HFF-Myc (cell line): ENCODE data around the gene SLC2A9.

ENCODE experiments used
- DNase-seq: peaks from one replicate; pipeline ENCODE4 v3.0.0-alpha.2; 2011; ENCODE audit warnings: low read depth; ENCODE audit errors: extremely low read depth
- H3K4me3 ChIP-seq: replicated peaks from 2 replicates; pipeline ENCODE4 v1.5.1; 2011; ENCODE audit warnings: low read depth, mild to moderate bottlenecking, control low read depth, low read length
- CTCF ChIP-seq: IDR thresholded peaks from 2 replicates; pipeline ENCODE4 v1.5.1; 2012; ENCODE audit warnings: mild to moderate bottlenecking, low read depth, low read length, control low read depth; ENCODE audit errors: missing control alignments

The SLC2A9 gene

DNA sequence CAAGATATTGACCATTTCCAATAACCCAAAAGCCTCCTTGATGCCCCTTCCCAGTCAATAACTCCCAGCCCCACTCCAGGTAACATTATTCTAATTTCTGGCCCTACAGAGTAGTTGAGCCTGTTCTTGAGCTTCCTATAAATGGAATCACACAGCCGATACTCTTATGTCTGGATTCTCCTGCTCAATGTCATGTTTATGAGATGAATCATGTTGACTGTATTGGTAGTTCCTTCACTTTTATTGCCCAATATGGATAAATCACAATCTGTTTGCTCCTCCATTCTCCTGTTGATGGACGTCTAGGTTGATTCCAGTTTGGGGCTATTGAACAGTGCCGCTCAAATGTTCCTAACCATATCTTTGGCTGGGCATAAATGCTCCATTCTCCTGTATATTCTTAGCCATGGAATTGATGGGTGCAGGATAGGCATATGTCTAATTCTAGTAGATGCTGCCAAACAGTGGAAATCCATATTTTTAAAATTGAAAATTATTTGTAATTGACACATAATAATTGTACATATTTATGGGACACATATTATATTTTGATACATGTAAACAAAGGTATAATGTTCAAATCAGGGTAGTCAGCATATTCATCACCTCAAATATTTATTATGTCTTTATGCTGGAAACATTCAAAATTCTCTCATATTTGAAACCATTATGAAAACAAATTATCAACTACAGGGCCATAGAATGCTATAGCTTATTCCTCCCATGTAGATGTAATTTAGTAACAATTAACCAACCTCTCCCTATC is 40.5 kb upstream of the SLC2A9 start:
- H3K4me3 ChIP-seq: no peak overlapping the region
- no peak for DNase-seq
- no peak for TF ChIP-seq CTCF

DNA sequence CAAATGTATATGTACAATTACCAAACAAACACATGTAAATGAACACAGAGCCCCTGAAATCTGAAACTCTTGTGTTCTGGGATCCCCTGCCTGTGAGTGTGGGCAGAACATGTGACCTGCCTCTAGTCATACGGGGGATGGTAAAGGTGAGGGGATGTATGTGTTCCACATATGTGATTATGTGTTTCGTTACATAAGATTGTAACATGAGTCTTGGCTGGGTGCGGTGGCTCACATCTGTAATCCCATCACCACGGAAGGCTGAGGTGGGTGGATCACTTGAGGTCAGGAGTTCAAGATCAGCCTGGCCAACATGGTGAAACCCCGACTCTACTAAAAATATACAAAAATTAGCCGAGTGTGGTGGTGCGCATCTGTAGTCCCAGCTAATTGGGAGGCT is 37.1 kb upstream of the SLC2A9 start:
- no peak for DNase-seq
- no peak overlapping the region for H3K4me3 ChIP-seq
- no peak for TF ChIP-seq CTCF

- TF ChIP-seq CTCF: no peak
- H3K4me3 ChIP-seq: no peak overlapping the region
- no peak for DNase-seq
Observed at GRCh38 chr4:10057023-10057395, 35.7 kb upstream of the SLC2A9 start.

DNA sequence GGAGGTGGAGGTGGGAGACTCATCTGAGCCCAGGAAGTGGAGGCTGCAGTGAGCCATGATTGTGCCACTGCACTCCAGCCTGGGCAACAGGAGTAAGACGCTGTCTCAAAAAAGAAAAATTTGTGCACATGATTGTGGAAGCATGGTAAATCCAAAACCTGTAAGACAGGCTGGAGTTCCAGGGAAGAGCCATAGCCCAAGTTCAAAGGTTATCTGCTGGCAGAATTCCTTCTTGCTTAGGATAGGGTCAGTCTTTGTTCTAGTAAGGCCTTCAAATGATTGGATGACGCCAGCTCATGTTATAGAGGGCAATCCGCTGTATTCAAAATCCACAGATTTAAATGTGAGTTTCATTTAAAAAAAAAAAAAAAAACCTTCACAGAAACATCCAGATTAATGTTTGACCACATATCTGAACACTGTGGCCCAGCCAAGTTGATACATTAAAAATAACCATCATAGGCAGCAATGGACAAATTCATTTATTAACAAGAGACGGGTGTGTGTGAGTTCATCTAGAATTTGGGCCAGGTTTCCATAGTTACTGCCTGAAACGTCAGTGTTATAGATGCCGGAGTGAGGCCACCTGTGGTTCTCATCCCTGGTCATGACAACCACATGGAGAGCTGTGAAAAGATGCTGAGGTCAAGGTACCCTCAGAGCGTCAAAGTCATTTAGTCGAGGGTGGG is 35.2 kb upstream of the SLC2A9 start:
- no peak for DNase-seq
- H3K4me3 ChIP-seq: no peak overlapping the region
- TF ChIP-seq CTCF: no peak

DNA sequence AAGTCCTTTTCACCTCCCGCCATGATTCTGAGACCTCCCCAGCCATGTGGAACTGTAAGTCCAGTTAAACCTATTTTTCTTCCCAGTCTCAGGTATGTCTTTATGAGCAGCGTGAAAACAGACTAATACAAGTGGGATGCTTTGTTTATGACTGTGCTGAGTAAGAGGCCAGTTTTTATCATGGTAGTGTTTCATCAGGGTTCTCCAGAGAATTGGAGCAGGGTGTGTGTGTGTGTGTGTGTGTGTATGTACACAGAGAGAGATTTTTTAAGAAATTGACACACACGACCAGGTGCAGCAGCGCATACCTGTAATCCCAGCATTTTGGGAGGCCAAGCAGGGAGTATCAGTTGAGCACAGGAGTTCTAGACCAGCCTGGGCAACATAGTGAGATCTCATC is 34.6 kb upstream of the SLC2A9 start:
- no peak for DNase-seq
- H3K4me3 ChIP-seq: no peak overlapping the region
- TF ChIP-seq CTCF: no peak

- DNase-seq: no peak
- no peak overlapping the region for H3K4me3 ChIP-seq
- no peak for TF ChIP-seq CTCF
Observed at GRCh38 chr4:10054571-10055041, 33.3 kb upstream of the SLC2A9 start.
